Inferior parietal cortex (tissue), 1 donor: Measurements from ENCODE around the gene LCE1A.

Source experiments
- DNase-seq: peaks from one replicate; pipeline ENCODE4 v3.0.0-alpha.2; 2016; ENCODE audit errors: extremely low spot score

The LCE1A gene

GRCh38 chr1:152870831-152871730, 43.8 kb downstream of the LCE1A start:
- no peak for DNase-seq

- DNase-seq, result no peak
These were observed 44.5 kb downstream of the LCE1A start for GRCh38 chr1:152871731-152872126.

GRCh38 chr1:152873495-152873894, 46.2 kb downstream of the LCE1A start:
- DNase-seq, result no peak

- no peak for DNase-seq
These were observed 49.6 kb downstream of the LCE1A start for GRCh38 chr1:152876827-152877226.
